Skin of body (tissue), 2 donors: Measurements from ENCODE around the gene SCPEP1. TPM values are rescaled to one million over a fixed set of nuclear protein-coding genes. Genes with fewer than 3 reads are reported as not detected.

Experiments used
- DNase-seq: peaks from one replicate; lab custom pipeline; 2025; lab: John Stamatoyannopoulos, UW
- total RNA-seq: library from RNA; depleted of rRNA; stranded (reverse); fragments of >200 nt; gene quantifications from one replicate; pipeline ENCODE4 v1.2.3, GENCODE V29; 2014

Gene SCPEP1
- total RNA-seq, 1 donor from 2014 or later, result 40.9 TPM

GRCh38 chr17:57040571-57040970, 62.6 kb downstream of the SCPEP1 start:
- DNase-seq, result no peak

GRCh38 chr17:57043276-57043675, 65.3 kb downstream of the SCPEP1 start:
- DNase-seq, result no peak

GRCh38 chr17:57044976-57045867, 67.3 kb downstream of the SCPEP1 start:
- DNase-seq, result no peak

DNA sequence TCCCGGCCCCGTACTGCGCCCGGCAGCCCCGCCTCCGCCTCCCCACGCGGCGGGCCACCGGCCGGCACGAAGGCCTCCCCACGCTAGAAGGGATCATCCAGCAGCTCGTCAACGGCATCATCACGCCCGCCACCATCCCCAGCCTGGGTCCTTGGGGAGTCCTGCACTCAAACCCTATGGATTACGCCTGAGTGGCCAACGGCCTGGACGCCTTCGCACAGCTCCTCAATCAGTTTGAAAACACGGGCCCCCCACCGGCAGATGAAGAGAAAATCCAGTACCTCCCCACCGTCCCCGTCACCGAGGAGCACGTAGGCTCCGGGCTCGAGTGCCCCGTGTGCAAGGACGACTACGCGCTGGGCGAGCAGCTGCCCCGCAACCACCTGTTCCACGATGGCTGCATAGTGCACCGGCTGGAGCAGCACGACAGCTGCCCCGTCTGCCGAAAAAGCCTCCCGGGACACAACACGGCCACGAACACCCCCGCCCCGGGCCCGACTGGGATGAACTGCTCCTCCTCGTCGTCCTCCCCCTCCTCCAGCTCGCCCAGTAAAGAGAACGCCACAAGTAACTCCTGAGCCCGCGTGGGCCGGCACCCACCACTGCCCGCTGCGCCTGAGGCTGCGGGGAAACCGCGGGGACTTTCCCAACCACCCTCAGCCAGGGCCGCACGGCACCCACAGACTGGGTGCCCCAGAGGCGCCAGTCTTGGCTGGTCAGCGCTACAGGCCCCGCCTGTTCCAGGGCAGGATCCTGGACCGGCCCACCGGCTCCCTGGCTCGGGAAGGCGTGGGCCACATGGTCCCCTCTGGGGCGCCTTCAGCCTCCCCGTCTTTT, 68.2 kb downstream of the SCPEP1 start:
- no peak for DNase-seq

GRCh38 chr17:57046749-57047148, 68.8 kb downstream of the SCPEP1 start:
- no peak for DNase-seq

DNA sequence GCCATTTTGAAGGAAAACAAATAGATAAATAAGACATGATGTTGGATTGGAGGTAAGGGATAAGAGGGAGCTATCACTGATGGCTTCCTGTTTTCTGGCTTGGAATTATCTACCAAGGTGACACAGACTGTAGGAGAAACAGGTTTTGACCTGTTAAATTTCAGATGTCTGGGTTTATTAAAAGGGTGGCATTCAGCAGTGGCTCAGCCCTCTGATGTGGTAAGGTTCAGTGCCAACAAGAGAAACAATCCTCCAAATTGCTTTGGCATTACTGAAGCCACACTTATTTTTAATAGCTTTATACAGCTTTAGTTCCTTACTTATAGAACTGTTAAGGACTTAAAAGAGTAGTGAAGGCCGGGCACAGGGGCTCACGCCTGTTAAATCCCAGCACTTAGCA, 70.2 kb downstream of the SCPEP1 start:
- DNase-seq, result no peak

DNA sequence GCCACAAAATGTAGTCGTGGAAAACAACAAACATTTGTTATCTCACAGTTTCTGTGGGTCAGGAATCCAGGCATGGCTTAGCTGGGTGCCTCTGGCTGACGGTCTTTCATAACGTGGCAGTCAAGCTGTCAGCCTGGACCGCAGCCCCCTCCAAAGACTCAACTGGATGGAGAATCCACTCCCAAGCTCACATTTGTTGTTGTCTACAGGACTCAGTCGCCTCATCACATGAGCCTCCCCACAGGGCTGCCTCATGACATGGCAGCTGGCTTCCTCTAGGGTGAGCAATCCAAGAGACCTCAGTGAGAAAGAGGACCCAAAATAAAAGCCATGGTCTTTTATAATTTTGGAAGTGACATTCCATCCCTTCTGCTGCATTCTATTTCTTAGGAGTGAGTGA, 72.4 kb downstream of the SCPEP1 start:
- DNase-seq, result no peak

- DNase-seq, result no peak
Observed at GRCh38 chr17:57051886-57052361, 74.0 kb downstream of the SCPEP1 start.

Other genes with a start within 250 kb of the SCPEP1 start
- gene C17orf67, start 144.2 kb upstream of the SCPEP1 start, total RNA-seq, result 0.79 TPM
- gene DGKE, start 144.0 kb upstream of the SCPEP1 start, total RNA-seq, result 9.4 TPM
- gene TRIM25, start 64.1 kb upstream of the SCPEP1 start, total RNA-seq, result 21.6 TPM
- gene COIL, start 17.1 kb upstream of the SCPEP1 start, total RNA-seq, result 17.1 TPM
- gene AKAP1, start 107.1 kb downstream of the SCPEP1 start, total RNA-seq, result 28.7 TPM